Epithelial cell of esophagus (primary cell): ENCODE data around the gene PTPRE.
A peak's percentile ranks its signal among the peaks of the same experiment; 100 is the strongest.

Experiments
- DNase-seq: peaks from one replicate; pipeline ENCODE4 v3.0.0; 2010; ENCODE audit warnings: low read depth
- H3K4me3 ChIP-seq: 2 replicates; pipeline ENCODE4 v1.5.1; 2011; ENCODE audit warnings: mild to moderate bottlenecking, low read length, control low read depth
- TF ChIP-seq, protein P1 (sequence below): IDR thresholded peaks from 2 replicates; pipeline ENCODE4 v1.5.1; 2011; ENCODE audit warnings: low read depth, mild to moderate bottlenecking, low read length, control low read depth, inconsistent platforms; ENCODE audit not compliant: insufficient read depth; ENCODE audit errors: missing control alignments

Gene PTPRE

DNA sequence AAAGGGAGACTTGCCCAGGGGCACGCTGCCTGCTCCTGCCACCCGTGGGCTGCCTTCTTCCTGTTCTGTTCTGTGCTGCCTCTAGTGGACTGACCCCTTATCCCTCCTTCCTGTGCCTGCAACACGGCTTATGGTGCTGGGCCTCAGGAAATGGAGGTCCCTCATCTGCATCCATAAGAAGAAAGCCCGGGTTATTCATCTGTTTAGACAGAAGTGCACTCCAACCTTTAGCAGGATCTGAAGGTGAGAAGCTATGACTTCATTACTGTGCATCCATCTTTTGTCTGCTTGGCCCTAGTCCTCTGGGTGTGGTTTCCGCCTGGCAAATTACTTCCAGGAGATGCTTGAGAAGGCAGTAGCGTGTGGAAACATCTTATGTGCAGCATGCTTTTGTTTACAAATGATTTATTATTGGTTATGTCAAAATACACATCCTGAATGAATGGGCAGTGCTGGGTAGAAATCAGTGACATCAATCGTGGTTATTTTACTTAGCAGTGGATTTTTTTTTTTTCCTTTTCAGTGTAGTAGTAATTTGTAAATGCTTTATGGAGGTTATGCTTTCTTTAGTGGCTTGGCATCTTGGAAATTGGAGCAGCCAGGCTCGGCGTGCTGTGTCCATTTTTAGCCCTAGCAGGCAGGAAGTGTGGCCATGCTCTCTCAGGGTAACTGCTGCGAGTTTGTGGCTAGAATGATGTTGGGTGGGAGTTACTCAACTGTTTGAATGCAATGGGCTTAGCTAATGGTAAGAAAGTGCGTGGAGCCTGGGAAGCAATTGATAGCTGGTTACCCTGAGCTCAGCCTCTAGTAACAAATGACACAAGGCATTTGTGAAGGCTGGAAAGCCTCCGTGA is 12.7 kb downstream of the PTPRE start:
- no peak for DNase-seq
- TF ChIP-seq, protein P1, sequence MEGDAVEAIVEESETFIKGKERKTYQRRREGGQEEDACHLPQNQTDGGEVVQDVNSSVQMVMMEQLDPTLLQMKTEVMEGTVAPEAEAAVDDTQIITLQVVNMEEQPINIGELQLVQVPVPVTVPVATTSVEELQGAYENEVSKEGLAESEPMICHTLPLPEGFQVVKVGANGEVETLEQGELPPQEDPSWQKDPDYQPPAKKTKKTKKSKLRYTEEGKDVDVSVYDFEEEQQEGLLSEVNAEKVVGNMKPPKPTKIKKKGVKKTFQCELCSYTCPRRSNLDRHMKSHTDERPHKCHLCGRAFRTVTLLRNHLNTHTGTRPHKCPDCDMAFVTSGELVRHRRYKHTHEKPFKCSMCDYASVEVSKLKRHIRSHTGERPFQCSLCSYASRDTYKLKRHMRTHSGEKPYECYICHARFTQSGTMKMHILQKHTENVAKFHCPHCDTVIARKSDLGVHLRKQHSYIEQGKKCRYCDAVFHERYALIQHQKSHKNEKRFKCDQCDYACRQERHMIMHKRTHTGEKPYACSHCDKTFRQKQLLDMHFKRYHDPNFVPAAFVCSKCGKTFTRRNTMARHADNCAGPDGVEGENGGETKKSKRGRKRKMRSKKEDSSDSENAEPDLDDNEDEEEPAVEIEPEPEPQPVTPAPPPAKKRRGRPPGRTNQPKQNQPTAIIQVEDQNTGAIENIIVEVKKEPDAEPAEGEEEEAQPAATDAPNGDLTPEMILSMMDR = peak; percentile 5
- no peak overlapping the region for H3K4me3 ChIP-seq

DNA sequence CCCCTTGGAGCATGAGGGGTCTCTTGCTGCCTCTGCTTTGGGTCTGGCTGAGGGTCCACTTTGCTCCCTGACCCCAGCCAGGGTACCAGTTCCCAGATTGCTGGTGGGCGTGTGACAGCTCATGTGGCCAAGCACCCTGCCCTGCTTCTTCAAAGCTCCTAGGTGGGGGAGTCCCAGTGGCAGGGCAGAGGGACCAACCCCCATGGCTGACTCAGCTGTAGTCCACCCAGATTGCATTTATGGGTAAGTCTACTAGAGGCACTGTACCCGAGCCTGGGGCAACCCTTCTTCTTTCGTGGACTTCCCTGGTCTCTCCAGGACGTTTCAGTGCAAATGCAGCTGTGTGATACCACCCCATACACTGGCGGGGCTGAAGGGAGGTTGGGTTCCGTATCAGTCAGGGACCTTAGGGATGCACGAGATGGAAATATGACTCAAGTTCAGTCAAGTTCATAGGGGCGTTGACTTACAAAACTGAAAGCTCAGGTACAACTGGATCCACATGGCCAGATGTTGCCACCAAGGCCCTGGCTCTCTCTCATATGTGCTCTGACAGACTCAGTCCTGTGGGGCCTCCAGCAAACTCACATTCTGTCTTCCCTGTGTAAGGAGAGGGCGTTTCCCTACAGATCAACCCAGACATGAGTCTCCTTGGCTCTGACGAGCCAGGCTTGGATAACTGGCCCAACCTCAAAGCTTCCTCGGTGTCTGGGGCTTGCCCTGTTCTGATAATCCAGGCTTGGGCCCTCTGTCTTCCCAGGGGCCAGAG is 13.6 kb downstream of the PTPRE start:
- DNase-seq = no peak
- H3K4me3 ChIP-seq = no peak overlapping the region
- TF ChIP-seq, protein P1 = no peak

DNA sequence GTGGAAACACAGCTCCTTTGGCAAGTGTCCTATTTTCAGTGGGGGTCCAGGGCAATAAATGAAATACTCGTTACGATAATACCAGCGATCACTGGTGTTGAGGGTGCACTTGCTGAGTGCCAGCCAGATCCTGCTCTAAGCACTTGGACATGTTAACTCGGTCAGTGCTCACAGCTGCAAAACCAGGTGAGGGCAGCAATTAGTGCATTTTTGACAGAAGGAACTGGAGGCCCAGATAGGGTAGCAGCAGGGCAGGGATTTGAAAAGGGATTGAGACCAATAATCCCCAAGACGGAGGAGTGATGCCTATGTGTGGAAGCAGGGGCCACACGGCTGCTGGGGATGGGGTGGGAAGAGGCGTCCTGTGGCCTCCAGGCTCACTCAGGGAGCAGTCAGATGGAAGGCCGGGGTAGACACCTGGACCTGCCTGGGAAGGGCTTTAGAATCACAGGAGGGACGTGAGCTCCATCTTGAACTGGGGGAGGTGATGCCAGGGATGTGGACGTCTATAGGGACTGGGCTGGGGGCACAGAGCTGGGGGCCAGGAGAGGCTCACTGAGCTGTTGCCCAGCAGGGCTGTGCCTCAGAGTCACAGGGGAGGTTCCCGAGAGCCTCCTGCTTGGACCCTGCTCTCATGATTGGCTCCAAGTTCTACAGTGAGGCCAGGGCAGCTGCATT is 14.3 kb downstream of the PTPRE start:
- TF ChIP-seq, protein P1 = no peak
- H3K4me3 ChIP-seq = no peak overlapping the region
- DNase-seq = no peak

DNA sequence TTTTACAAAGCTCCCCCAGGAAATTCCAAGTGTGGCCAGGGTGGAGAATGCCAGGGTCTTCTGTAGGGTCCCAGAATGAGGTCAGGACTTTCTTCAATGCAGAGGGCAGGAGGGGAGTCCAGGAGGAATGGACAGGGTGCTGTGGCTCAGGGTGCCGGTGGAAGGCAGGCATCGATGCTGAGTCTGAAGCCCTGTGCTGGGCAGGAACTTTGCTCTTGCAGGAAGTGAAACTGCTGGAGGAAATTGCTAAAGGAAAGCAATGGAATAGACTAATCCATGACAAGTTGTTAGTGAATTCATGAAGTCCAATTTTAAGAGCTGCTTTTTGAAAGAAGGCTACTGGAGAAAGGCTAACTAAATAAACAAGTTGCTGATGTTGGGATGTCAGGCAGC is 14.8 kb downstream of the PTPRE start:
- no peak for DNase-seq
- TF ChIP-seq, protein P1 = no peak
- H3K4me3 ChIP-seq = no peak overlapping the region

DNA sequence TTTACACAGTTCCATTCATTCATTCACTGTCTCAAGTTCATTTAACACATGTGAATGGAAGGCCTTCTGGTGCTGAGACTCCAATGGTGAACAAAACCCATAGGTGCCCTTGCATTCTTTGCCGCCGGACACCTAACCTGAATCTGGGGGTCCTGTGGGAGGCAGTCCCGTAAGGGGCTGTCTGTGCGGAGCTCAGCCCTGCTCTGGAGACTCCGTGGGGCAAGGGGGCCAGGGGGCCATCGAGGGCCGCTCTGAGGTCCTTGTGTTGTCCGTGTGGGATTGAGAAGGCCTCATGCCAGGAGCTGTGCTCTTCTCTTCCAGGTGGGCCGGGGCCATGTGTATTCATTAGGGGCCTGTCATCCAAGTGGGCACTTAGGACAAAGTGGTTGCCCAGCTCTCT is 15.3 kb downstream of the PTPRE start:
- no peak for DNase-seq
- TF ChIP-seq, protein P1 = no peak

DNA sequence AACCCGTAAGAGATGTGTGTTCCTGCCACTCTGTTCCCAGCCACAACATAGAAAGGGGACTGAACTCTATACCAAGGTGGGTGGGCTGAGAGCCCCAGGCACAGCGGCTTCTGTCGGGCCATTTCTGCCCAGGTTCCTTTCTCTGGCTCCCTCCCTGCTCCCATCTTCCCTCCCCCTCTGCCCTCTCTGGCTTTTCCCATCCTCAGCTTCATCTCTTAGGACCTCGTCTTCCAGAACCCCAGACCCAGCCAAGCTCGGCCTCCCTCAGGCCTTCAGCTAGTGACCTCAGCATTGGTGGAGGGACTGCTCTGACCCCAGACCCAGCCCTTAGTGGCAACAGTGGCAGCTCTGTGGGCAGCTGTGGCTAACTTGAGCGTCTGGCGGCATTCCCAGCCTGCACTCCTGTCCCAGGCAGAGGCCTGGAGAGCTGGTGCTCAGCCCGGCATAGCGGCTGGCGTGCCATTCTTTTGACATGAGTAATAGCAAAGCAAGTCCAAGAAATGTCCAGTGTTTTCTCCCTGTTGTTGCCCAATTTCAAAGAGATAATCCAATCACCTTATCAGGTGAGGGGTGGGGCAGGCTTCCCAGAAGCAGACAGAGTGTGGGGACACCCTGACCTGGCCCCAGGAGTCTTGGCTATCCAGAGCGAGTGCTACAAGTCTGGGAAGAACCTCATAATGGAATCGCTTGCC is 15.9 kb downstream of the PTPRE start:
- DNase-seq = peak; percentile 87
- TF ChIP-seq, protein P1 = no peak
- no peak overlapping the region for H3K4me3 ChIP-seq

More for the DNA sequence above, 15.3 kb downstream of the PTPRE start:
- no peak overlapping the region for H3K4me3 ChIP-seq
